LNCAP (cell line): ENCODE measurements around the gene ZNF619.

ENCODE experiments used
- TF ChIP-seq, protein P1 (sequence below): fragments of 450-650 bp; IDR thresholded peaks from 2 replicates; pipeline ENCODE4 v1.5.1; 2017; ENCODE audit warnings: mild to moderate bottlenecking

ZNF619 gene

DNA sequence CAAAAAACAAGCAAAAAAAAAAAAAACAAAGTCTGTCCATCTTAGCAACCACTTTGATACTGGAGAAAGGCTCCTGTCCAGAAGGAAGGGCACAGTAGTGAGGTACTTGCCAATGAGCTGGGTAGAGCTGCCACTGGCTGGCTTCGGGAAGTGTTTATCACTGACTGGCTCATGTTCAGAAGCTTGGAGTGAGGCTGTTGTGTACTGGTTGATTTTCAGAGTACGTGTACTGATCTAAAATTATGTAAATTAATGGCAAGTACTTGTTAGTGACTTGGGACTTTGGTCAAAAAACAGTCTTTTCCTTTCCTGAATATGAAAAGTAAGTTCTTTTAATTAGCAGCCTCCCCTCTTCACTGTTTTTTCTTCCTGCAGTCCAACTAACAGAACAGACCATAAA lies 46.9 kb downstream of the ZNF619 start:
- TF ChIP-seq, protein P1, sequence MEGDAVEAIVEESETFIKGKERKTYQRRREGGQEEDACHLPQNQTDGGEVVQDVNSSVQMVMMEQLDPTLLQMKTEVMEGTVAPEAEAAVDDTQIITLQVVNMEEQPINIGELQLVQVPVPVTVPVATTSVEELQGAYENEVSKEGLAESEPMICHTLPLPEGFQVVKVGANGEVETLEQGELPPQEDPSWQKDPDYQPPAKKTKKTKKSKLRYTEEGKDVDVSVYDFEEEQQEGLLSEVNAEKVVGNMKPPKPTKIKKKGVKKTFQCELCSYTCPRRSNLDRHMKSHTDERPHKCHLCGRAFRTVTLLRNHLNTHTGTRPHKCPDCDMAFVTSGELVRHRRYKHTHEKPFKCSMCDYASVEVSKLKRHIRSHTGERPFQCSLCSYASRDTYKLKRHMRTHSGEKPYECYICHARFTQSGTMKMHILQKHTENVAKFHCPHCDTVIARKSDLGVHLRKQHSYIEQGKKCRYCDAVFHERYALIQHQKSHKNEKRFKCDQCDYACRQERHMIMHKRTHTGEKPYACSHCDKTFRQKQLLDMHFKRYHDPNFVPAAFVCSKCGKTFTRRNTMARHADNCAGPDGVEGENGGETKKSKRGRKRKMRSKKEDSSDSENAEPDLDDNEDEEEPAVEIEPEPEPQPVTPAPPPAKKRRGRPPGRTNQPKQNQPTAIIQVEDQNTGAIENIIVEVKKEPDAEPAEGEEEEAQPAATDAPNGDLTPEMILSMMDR: no peak

- TF ChIP-seq, protein P1: no peak
Observed at GRCh38 chr3:40524222-40524567, 47.3 kb downstream of the ZNF619 start.

- TF ChIP-seq, protein P1: no peak
Observed at GRCh38 chr3:40524568-40525285, 47.8 kb downstream of the ZNF619 start, which contains the start of gene ZNF621. Gene ZNF621, plus strand, starts transcription at chr3:40524960. Its CDS starts 881 bp downstream, at chr3:40525841.

DNA sequence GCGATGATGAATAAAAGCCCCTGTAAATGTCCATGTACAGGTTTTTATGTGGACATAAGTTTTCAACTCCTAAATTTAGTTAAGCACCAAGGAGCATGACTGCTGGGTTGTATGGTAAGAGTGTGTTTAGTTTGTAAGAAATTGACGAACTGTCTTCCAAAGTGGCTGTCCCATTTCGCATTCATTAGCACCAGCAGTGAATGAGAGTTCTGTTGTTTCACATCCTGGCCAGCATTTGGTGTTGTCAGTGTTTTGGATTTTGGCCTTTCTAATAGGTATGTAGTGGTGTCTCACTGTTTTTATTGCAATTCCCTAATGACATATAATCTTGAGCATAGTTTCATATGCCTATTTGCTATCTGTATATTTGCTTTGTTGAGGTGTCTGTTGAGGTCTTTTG lies 51.5 kb downstream of the ZNF619 start:
- TF ChIP-seq, protein P1: no peak

- TF ChIP-seq, protein P1: no peak
Observed at GRCh38 chr3:40532252-40532651, 55.3 kb downstream of the ZNF619 start.

- TF ChIP-seq, protein P1: no peak
Observed at GRCh38 chr3:40534283-40534682, 57.4 kb downstream of the ZNF619 start.
